ENCODE results near the gene CREB3L2.
A peak's percentile ranks its signal among the peaks of the same experiment; 100 is the strongest.
"Not testable (repeated sequence)": the region's sequence is repeated elsewhere in the genome, so short reads cannot be mapped to it uniquely, and the experiment has no call there.

The CREB3L2 gene

GRCh38 chr7:138001529-138002095 is at the start of gene CREB3L2:
Gene CREB3L2, minus strand, starts transcription at chr7:138002086. Its CDS starts 381 bp downstream, at chr7:138001705.
- Histone ChIP-seq H3K27me3 (ENCODE audit: insufficient read depth, low read depth, severe bottlenecking) (no peaks in the 10 kb centered on the region), H3K9me3 (ENCODE audit: severe bottlenecking) (no peaks in the 10 kb centered on the region), H3K4me3 (ENCODE audit: low read depth, low read length) (peak within 1 kb of the TSS; percentile 86), H3K36me3 (no peaks in the 10 kb centered on the region), H3K27ac (peak within 1 kb of the TSS; percentile 44)
- no peak for TF ChIP-seq CTCF (IDR thresholded peaks at IDR 0.05; ENCODE audit: low read depth, low read length)
- DNase-seq = peak; percentile 67

GRCh38 chr7:138049505-138050116 is 47.7 kb upstream of the CREB3L2 start:
- Histone ChIP-seq H3K4me3 (ENCODE audit: low read depth, low read length) (no peak overlapping the region), H3K27ac (no peak overlapping the region), H3K9me3 (ENCODE audit: severe bottlenecking) (no peaks in the 10 kb centered on the region), H3K36me3 (no peaks in the 10 kb centered on the region), H3K27me3 (ENCODE audit: insufficient read depth, low read depth, severe bottlenecking) (no peaks in the 10 kb centered on the region)
- no peak for TF ChIP-seq CTCF (IDR thresholded peaks at IDR 0.05; ENCODE audit: low read depth, low read length)
- DNase-seq = no peak

- no peaks in the 10 kb centered on the region for H3K27me3 ChIP-seq (ENCODE audit: insufficient read depth, low read depth, severe bottlenecking)
- DNase-seq = no peak
- H3K4me3 ChIP-seq (ENCODE audit: low read depth, low read length) = no peak overlapping the region
- H3K27ac ChIP-seq = no peak overlapping the region
- no peaks in the 10 kb centered on the region for H3K9me3 ChIP-seq (ENCODE audit: severe bottlenecking)
- H3K36me3 ChIP-seq = no peaks in the 10 kb centered on the region
- no peak for TF ChIP-seq CTCF (IDR thresholded peaks at IDR 0.05; ENCODE audit: low read depth, low read length)
These were observed 46.0 kb upstream of the CREB3L2 start for GRCh38 chr7:138047907-138048306.

GRCh38 chr7:138044897-138045296 is 43.0 kb upstream of the CREB3L2 start:
- Histone ChIP-seq H3K27me3 (ENCODE audit: insufficient read depth, low read depth, severe bottlenecking) (no peaks in the 10 kb centered on the region), H3K4me3 (ENCODE audit: low read depth, low read length) (no peak overlapping the region), H3K27ac (no peak overlapping the region), H3K36me3 (no peaks in the 10 kb centered on the region), H3K9me3 (ENCODE audit: severe bottlenecking) (no peaks in the 10 kb centered on the region)
- no peak for DNase-seq
- TF ChIP-seq CTCF (IDR thresholded peaks at IDR 0.05; ENCODE audit: low read depth, low read length) = no peak

GRCh38 chr7:138040063-138040462 is 38.2 kb upstream of the CREB3L2 start:
- DNase-seq; H3K36me3 ChIP-seq; H3K27ac ChIP-seq; H3K4me3 ChIP-seq (ENCODE audit: low read depth, low read length); H3K27me3 ChIP-seq (ENCODE audit: insufficient read depth, low read depth, severe bottlenecking): not testable (repeated sequence)
- peaks cover 15% of the 10 kb centered on the region for H3K9me3 ChIP-seq (ENCODE audit: severe bottlenecking)

- H3K9me3 ChIP-seq (ENCODE audit: severe bottlenecking) = peaks cover 17% of the 10 kb centered on the region
- H3K27me3 ChIP-seq (ENCODE audit: insufficient read depth, low read depth, severe bottlenecking) = no peaks in the 10 kb centered on the region
- H3K36me3 ChIP-seq = no peaks in the 10 kb centered on the region
- TF ChIP-seq CTCF (IDR thresholded peaks at IDR 0.05; ENCODE audit: low read depth, low read length) = no peak
- no peak overlapping the region for H3K27ac ChIP-seq
- H3K4me3 ChIP-seq (ENCODE audit: low read depth, low read length) = no peak overlapping the region
- no peak for DNase-seq
These were observed 34.2 kb upstream of the CREB3L2 start for GRCh38 chr7:138036135-138036534.
